Measurements from ENCODE around the gene KRTAP10-1. TPM values are rescaled to one million over a fixed set of nuclear protein-coding genes. Genes with fewer than 3 reads are reported as not detected.

The KRTAP10-1 gene
- total RNA-seq, 2 experiments from 2014 or later, result not detected

- no peaks in the 10 kb centered on the region for H3K36me3 Mint-ChIP-seq
- no peaks in the 10 kb centered on the region for H3K27me3 Mint-ChIP-seq
- no peak overlapping the region for H3K27ac Mint-ChIP-seq
Measured at GRCh38 chr21:44529503-44530125, 10.4 kb downstream of the KRTAP10-1 start.

GRCh38 chr21:44529011-44529421 is 11.0 kb downstream of the KRTAP10-1 start:
- Mint-ChIP-seq H3K4me3 (no peak overlapping the region), H3K27me3 (no peaks in the 10 kb centered on the region), H3K9me3 (no peaks in the 10 kb centered on the region), H3K4me1 (no peaks in the 10 kb centered on the region), H3K36me3 (no peaks in the 10 kb centered on the region), H3K27ac (no peak overlapping the region)
- DNase-seq, result no peak

More at GRCh38 chr21:44529503-44530125, 10.4 kb downstream of the KRTAP10-1 start:
- H3K4me1 Mint-ChIP-seq, result no peaks in the 10 kb centered on the region
- no peaks in the 10 kb centered on the region for H3K9me3 Mint-ChIP-seq
- H3K4me3 Mint-ChIP-seq, result no peak overlapping the region
- DNase-seq, result no peak

GRCh38 chr21:44528634-44528995 is 11.4 kb downstream of the KRTAP10-1 start:
- H3K4me1 Mint-ChIP-seq, result no peaks in the 10 kb centered on the region
- H3K4me3 Mint-ChIP-seq, result no peak overlapping the region
- H3K9me3 Mint-ChIP-seq, result no peaks in the 10 kb centered on the region
- no peaks in the 10 kb centered on the region for H3K27me3 Mint-ChIP-seq
- no peak overlapping the region for H3K27ac Mint-ChIP-seq
- no peaks in the 10 kb centered on the region for H3K36me3 Mint-ChIP-seq
- DNase-seq, result no peak

- H3K27me3 Mint-ChIP-seq, result no peaks in the 10 kb centered on the region
- H3K36me3 Mint-ChIP-seq, result no peaks in the 10 kb centered on the region
- no peaks in the 10 kb centered on the region for H3K4me1 Mint-ChIP-seq
- H3K4me3 Mint-ChIP-seq, result no peak overlapping the region
- H3K27ac Mint-ChIP-seq, result no peak overlapping the region
- no peaks in the 10 kb centered on the region for H3K9me3 Mint-ChIP-seq
- no peak for DNase-seq
Measured at GRCh38 chr21:44527983-44528633, 11.9 kb downstream of the KRTAP10-1 start.

- Mint-ChIP-seq H3K4me3 (no peak overlapping the region), H3K9me3 (no peaks in the 10 kb centered on the region), H3K4me1 (no peaks in the 10 kb centered on the region), H3K36me3 (no peaks in the 10 kb centered on the region), H3K27me3 (no peaks in the 10 kb centered on the region), H3K27ac (no peak overlapping the region)
- DNase-seq, result no peak
Measured at GRCh38 chr21:44527156-44527982, 12.6 kb downstream of the KRTAP10-1 start.

GRCh38 chr21:44526096-44526997 is 13.6 kb downstream of the KRTAP10-1 start:
- Mint-ChIP-seq H3K36me3 (no peaks in the 10 kb centered on the region), H3K27me3 (no peaks in the 10 kb centered on the region), H3K27ac (no peak overlapping the region), H3K4me3 (no peak overlapping the region), H3K9me3 (no peaks in the 10 kb centered on the region), H3K4me1 (no peaks in the 10 kb centered on the region)
- DNase-seq, result no peak

- H3K36me3 Mint-ChIP-seq, result no peaks in the 10 kb centered on the region
- H3K27ac Mint-ChIP-seq, result no peak overlapping the region
- no peak overlapping the region for H3K4me3 Mint-ChIP-seq
- H3K4me1 Mint-ChIP-seq, result no peaks in the 10 kb centered on the region
- no peaks in the 10 kb centered on the region for H3K9me3 Mint-ChIP-seq
- no peak for DNase-seq
- no peaks in the 10 kb centered on the region for H3K27me3 Mint-ChIP-seq
Measured at GRCh38 chr21:44525391-44526095, 14.5 kb downstream of the KRTAP10-1 start.

- DNase-seq, result no peak
- H3K4me1 Mint-ChIP-seq, result no peaks in the 10 kb centered on the region
- H3K9me3 Mint-ChIP-seq, result no peaks in the 10 kb centered on the region
- no peaks in the 10 kb centered on the region for H3K27me3 Mint-ChIP-seq
- no peaks in the 10 kb centered on the region for H3K36me3 Mint-ChIP-seq
- no peak overlapping the region for H3K27ac Mint-ChIP-seq
- H3K4me3 Mint-ChIP-seq, result no peak overlapping the region
Measured at GRCh38 chr21:44524414-44525371, 15.3 kb downstream of the KRTAP10-1 start.

- Mint-ChIP-seq H3K36me3 (no peaks in the 10 kb centered on the region), H3K4me3 (no peak overlapping the region), H3K27ac (no peak overlapping the region), H3K4me1 (no peaks in the 10 kb centered on the region), H3K27me3 (no peaks in the 10 kb centered on the region), H3K9me3 (no peaks in the 10 kb centered on the region)
- no peak for DNase-seq
Measured at GRCh38 chr21:44523567-44524413, 16.2 kb downstream of the KRTAP10-1 start.

GRCh38 chr21:44522753-44523204 is 17.2 kb downstream of the KRTAP10-1 start:
- H3K27ac Mint-ChIP-seq, result no peak overlapping the region
- H3K9me3 Mint-ChIP-seq, result no peaks in the 10 kb centered on the region
- H3K4me3 Mint-ChIP-seq, result no peak overlapping the region
- no peak for DNase-seq
- H3K27me3 Mint-ChIP-seq, result no peaks in the 10 kb centered on the region
- no peaks in the 10 kb centered on the region for H3K36me3 Mint-ChIP-seq
- no peaks in the 10 kb centered on the region for H3K4me1 Mint-ChIP-seq

GRCh38 chr21:44521928-44522752 is 17.9 kb downstream of the KRTAP10-1 start:
- H3K27me3 Mint-ChIP-seq, result no peaks in the 10 kb centered on the region
- DNase-seq, result no peak
- H3K9me3 Mint-ChIP-seq, result no peaks in the 10 kb centered on the region
- H3K36me3 Mint-ChIP-seq, result no peaks in the 10 kb centered on the region
- H3K4me3 Mint-ChIP-seq, result no peak overlapping the region
- H3K27ac Mint-ChIP-seq, result no peak overlapping the region
- H3K4me1 Mint-ChIP-seq, result no peaks in the 10 kb centered on the region

- Mint-ChIP-seq H3K9me3 (no peaks in the 10 kb centered on the region), H3K36me3 (no peaks in the 10 kb centered on the region), H3K27ac (no peak overlapping the region), H3K4me1 (no peaks in the 10 kb centered on the region), H3K27me3 (no peaks in the 10 kb centered on the region), H3K4me3 (no peak overlapping the region)
- DNase-seq, result no peak
Measured at GRCh38 chr21:44521301-44521927, 18.6 kb downstream of the KRTAP10-1 start.

Measured in activated naive CD8-positive, alpha-beta T cell treated with anti-CD3 and anti-CD28 coated beads for 36 hours (primary cell).